HEK293 (cell line): ENCODE results near the gene TPST1.
A peak's percentile ranks its signal among the peaks of the same experiment; 100 is the strongest.

Experiments used
- CTCF ChIP-seq: fragments of 450-650 bp; formaldehyde crosslinking; IDR thresholded peaks from 2 replicates; pipeline ENCODE4 v1.5.1; 2016; ENCODE audit warnings: missing biosample characterization, missing genetic modification characterization
- ZNF2 ChIP-seq: fragments of 450-650 bp; formaldehyde crosslinking; IDR thresholded peaks from 2 replicates; pipeline ENCODE4 v1.5.1; 2016; ENCODE audit warnings: missing biosample characterization, missing genetic modification characterization
- ZNF274 ChIP-seq, 2 experiments: fragments of 200-500 bp in 1 of 2; fragments of 450-650 bp in 1 of 2; sonication (Bioruptor generic) in 1 of 2; formaldehyde crosslinking in 1 of 2; IDR thresholded peaks; 2 replicates each; pipeline versions ENCODE4 v1.5.1 to v1.6.1; 2014 to 2016; ENCODE audit warnings: borderline replicate concordance in 1 of 2, inconsistent platforms in 1 of 2, low read length in 1 of 2, missing biosample characterization in 1 of 2, missing genetic modification characterization in 1 of 2
- ZNF529 ChIP-seq: fragments of 450-650 bp; formaldehyde crosslinking; IDR thresholded peaks from 2 replicates; pipeline ENCODE4 v1.5.1; 2017; ENCODE audit warnings: missing genetic modification characterization, missing biosample characterization; ENCODE audit not compliant: insufficient replicate concordance
- ZNF777 ChIP-seq: fragments of 450-650 bp; formaldehyde crosslinking; IDR thresholded peaks from 2 replicates; pipeline ENCODE4 v1.5.1; 2017; ENCODE audit warnings: missing biosample characterization, missing genetic modification characterization, borderline replicate concordance

GRCh38 chr7:66204822-66205740 lies at the start of gene TPST1:
- peak; percentile 95 for TF ChIP-seq CTCF (tag by site-specific recombination)
- TF ChIP-seq ZNF274 (IDR thresholded peaks at IDR 0.05; ENCODE audit: low read length): no peak
- no peak for TF ChIP-seq ZNF274 (tag by site-specific recombination; IDR thresholded peaks at IDR 0.05; ENCODE audit: borderline replicate concordance)
- TF ChIP-seq ZNF2 (tag by site-specific recombination): no peak
- no peak for TF ChIP-seq ZNF777 (tag by site-specific recombination)
- no peak for TF ChIP-seq ZNF529 (tag by site-specific recombination)
